Colon (tissue), 2 donors: Measurements from ENCODE around the gene CCR8.

ENCODE experiments used
- FAIRE-seq: peaks from 2 replicates; lab custom pipeline; 2012; peaks lifted over from hg19 to GRCh38; lab: Jason Lieb, UNC
- donor health status: control.
- donor health status: control.

CCR8 gene, protein sequence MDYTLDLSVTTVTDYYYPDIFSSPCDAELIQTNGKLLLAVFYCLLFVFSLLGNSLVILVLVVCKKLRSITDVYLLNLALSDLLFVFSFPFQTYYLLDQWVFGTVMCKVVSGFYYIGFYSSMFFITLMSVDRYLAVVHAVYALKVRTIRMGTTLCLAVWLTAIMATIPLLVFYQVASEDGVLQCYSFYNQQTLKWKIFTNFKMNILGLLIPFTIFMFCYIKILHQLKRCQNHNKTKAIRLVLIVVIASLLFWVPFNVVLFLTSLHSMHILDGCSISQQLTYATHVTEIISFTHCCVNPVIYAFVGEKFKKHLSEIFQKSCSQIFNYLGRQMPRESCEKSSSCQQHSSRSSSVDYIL

DNA sequence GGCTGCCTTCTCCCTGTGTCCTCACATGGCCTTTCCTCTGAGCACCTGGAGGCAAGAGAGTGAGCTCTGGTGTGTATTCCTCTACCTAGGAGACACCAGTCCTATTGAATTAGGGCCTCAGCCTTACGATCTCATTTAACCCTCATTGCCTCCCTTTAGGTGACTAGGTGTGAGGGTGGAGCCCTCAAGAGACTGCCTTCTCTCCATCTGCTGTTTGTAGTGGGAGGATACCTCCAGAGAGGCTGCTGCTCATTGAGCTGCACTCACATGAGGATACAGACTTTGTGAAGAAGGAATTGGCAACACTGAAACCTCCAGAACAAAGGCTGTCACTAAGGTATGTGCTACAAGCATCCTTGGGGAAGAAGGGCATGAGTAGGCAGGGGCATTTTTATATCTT lies at the start of gene CCR8:
TSS of gene CCR8 (plus strand) at position 217 of the 400 bp plus-strand sequence. CDS start 2,623 bp downstream, outside the sequence.
- FAIRE-seq = no peak

DNA sequence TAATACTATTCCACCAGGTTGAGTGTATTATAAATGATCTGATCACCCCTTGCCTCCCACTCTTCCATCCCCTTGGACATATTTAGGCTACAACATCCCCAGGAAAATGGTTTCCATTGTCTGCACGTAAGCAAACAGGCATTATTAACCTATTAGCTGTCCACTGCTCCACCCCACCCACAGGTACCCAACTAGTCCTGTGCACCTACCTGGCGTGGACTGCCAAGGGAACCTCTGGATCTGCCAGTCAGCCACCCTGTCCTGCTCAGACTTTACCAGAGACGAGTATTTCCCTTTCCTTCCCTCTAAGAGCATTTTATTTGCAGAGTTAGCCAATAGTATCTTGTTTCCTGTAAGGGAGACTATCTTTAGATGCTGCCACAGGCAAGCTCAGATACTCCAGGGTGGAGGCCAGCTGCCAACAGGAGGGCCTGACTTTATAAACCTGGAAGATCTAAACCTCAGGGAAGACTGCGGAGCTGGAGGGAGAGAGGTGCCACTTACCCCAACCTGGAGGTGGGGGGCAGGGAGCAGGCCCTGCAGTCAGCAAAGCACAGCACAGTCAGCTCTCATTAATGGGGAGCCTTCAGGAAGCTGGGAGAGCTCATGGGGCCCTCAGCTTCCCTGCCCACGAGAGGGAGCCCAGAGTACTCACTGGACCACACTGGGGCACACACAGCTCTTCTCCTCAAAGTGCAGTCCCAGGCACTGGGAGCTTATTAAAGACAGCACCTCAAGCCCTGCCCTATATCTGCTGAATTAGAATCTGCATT lies 49.6 kb upstream of the CCR8 start, which contains the start of gene CX3CR1:
TSS of gene CX3CR1 (minus strand) at position 292 of the 773 bp plus-strand sequence. CDS start 13,527 bp downstream, outside the sequence.
- no peak for FAIRE-seq

DNA sequence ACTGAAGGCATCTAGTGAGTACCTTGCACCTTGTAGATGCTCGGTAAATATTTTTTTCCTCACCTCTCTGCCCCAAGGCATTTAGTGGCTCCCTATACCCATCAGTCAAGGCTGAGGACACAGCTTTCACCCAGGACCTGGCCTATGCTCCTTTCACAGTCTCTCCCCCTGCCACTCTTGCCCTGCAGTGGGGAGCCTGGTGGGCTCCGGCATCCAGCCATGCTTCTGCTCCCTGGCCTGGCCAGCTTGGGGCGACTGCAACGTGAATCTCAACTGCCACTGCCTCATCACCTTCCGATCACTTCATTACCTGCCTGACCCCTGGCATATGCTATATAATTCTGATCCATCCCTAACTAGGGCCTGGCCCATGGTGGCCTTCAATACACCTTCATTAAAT lies 48.9 kb upstream of the CCR8 start:
- no peak for FAIRE-seq

DNA sequence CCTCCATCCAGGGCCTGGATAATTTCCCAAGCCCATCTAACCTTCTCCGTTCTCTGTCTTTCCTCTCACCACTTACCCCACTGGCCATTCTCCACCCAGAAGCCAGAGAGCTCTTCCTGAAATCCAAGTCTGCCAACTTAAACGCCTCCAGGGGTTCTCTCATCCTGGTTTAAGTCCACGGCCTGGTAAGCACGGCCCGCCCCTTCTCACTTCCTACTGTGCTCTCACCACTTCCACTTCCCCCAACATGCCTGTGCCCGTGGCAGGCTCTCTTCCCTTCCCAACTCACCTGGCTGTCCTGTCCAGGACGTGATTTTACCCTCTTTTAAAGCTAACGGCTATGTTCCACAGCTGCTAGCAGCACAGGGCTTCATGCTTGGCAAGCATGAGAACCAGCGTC lies 48.0 kb upstream of the CCR8 start:
- FAIRE-seq = no peak

DNA sequence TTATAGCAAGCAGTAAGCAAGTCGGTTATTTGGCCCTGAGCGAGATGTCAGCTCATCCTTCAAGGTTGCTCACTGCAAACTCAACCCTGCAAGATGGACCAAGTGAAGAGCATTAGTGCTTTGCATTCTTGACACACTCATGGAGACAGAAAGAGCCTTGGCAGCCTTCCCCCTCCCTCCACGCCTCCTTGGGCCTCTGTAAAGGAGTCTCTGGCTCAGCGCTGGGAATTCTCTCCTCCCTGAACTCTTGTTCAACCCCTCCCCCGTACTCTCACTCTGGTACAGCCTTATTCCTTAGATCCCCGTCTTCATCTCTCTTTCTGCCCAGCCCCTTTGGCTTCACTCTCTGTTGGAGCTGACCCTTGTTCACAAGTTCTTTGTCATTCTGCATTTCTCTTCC lies 47.5 kb upstream of the CCR8 start:
- FAIRE-seq = no peak

DNA sequence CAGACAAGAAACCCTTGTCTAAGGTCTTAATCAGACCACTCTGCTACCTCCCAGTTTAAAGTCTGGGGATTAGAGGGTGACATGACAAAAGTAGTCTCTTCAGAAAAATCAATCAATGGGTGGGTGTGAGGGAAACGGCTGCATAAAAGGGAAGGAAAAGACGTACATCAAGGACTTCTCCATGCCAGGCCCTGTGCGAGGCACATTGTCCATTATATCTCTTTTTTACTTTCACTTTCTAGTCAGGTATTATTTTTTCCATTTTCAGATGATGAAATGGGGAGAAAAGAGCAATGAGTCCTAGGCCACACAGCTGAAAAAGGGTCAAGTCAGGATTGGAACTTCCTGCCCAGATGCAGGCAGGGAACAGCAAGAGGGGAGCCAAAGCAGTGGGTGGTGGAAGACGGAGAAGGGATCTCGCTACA lies 45.0 kb upstream of the CCR8 start:
- FAIRE-seq = no peak

DNA sequence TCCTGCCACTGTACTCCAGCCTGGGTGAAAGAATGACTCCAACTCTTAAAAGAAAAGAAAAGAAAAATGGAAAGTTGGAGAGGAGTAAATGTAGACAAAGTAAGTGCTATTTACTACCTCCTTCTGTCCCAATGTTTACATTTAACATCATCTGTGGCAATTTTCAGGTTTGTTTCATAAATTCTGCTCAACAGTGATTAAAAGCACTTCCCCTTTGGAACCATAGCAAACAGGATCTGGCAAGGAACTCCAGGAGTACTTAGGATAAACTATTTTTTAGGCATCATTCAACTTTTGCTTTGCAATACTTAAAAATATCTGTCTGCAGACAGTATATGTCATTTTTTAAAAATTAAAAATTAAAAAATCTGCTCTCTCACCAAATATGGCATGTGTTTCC lies 44.2 kb upstream of the CCR8 start:
- FAIRE-seq = no peak

DNA sequence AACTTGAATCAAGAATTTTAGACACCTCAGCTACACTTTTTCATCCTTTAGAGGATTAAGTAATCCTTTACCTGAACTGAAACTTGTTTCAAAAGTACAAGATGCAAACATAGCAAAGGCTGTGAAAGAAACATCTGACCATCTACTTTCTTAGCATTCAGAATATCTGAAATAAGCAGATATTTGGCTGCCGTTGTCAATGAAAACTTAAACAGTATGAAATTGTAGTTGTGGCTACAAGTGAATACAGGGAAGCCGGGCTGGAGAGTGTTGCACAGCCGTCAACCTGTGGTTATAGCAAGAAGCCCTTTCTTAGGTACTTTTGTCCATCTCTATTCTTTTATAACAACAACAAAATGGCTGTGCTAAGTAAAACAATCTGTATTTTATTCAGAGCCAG lies 42.7 kb upstream of the CCR8 start:
- FAIRE-seq = no peak

DNA sequence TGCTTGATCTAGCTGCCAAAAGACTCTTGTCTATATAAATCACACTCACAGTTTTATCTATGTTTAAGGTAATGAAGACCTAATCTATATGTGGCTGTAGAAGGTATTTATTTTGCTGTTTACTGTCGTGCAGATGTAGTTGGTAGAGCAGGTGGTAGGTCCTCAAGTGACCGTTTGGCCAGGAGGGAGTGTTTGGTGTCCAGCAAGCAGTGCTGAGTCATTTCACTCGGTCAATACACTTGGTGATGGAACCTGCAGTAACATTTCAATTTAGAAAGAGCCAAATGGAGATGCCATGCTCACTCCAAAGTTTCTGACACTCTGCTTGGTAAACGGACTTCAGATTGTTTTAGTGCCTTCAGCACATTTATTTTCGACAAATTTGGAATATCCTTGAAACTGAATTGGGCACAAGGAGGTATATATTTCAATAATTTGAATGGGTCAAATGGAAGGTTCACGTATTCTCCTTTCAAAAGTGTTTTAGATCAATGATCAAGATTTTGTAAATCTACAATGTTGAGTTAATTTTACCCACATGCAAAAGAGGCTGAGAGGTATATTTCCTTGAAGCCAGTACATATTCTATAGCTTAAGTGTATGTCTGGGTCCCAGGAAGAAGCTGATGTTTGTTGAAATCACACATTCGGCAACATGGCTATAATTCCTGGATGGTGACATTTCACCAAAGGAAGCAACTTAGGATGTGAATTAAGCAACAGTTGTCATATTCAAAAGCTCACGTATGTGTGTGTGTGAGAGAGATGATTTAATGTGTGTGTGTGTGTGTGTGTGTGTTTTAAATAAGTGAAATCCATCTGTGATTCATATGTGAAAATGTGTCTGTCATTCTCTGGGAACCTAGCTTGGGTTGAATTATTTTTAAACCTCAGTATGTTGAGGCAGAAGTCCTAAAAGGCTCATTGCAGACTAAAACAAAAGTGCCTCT lies 42.0 kb upstream of the CCR8 start:
- no peak for FAIRE-seq

DNA sequence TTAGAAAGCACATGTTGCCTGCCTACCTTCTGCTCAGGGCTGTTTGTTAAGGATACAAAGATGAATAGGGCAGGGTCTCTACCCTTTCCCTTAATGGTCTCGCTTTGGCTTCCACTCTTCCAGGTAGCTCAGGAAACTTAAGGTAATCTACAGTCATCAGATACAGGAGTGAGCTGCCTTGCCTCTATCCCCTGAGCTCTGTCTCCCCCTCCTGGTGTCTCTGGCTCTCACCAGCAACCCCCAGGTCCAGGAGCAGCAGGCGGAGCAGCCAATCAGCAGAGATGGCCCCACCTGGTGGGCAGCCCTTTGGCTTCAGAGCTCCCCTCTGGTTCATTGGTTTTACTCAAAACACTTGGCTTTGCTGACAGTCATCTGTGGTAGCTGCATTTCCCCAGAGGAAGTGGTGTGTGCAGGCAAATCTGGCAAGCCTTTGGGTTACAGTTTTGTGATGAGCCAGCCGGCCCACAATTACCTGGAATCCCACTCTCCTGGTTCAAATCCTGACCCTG lies 41.2 kb upstream of the CCR8 start:
- FAIRE-seq = no peak

DNA sequence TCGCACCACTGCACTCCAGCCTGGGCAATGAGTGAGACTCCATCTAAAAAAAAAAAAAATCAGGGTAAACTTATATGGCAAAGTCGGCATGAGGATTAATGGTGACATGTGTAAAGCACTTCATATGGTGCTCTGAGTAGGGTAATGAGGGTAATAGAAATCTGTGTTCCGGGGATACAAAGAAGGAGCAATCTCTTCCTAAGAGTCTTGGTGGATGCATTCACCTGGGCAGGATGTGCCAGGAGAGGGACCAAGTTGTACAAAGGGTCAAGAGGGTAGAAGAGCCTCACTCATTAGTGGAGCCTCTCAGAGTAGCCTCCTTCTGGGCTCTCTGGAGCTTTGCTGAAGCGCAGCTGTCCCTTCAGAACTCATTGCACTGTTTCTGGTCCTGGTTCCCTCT lies 40.4 kb upstream of the CCR8 start:
- no peak for FAIRE-seq

DNA sequence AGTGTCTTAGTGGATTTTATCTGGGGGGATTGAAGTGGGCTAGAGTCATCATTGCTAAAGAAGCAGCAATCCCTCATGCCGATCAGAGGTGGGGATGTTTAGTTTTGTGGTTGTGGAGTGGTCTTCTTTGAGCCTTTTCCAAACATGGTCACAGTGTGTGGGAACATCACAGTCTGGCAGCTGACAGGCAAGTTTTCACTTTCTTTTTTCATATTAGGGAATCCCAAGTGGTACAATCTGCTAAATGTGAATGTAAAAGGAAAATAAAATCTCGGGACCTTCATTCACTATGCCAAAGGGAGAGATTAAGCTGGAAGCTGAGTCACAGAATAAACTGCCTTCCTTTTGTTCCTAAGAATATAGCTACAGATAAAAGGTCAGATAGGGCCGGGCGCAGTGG lies 39.3 kb upstream of the CCR8 start:
- FAIRE-seq = no peak

DNA sequence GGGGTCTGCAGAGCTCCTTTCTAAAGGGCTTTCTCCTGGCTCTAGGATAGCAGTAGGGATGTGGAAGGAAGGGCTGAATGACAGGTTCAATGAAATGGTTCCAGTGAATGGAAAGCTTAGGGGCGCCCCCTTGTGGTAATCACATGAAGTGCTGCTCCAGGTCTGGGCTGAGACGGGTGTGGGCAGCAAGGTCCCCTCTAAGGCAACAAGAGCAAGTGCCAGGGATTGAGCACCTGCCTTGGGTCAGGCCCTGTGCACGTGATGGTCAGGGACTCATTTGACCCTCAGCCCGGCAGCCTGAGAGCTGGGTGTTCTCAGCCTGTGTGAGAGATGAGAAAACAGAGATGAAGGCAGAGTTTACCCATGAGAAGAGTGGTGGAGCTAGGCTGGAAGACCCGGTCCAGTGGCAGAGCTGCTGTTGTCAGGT lies 37.6 kb upstream of the CCR8 start:
- FAIRE-seq = no peak

DNA sequence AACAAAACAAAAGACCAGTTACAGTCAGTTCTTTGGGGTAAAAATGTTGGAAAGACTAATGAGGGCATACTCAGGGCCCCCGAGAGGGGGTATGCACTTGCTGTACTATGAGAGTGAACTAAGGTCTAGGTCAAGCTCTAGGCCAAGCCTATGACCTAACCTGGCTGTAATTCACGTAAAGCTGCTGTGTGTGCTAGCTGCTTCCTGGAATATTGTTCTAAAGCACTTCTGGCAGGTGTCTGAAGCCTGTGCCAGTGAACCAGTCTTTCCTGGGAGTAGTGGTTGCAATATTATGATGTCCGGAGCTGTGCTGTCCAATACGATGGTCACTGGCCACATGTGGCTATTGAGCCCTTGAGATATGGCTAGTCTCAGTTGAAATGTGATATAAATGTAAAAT lies 36.5 kb upstream of the CCR8 start:
- no peak for FAIRE-seq

DNA sequence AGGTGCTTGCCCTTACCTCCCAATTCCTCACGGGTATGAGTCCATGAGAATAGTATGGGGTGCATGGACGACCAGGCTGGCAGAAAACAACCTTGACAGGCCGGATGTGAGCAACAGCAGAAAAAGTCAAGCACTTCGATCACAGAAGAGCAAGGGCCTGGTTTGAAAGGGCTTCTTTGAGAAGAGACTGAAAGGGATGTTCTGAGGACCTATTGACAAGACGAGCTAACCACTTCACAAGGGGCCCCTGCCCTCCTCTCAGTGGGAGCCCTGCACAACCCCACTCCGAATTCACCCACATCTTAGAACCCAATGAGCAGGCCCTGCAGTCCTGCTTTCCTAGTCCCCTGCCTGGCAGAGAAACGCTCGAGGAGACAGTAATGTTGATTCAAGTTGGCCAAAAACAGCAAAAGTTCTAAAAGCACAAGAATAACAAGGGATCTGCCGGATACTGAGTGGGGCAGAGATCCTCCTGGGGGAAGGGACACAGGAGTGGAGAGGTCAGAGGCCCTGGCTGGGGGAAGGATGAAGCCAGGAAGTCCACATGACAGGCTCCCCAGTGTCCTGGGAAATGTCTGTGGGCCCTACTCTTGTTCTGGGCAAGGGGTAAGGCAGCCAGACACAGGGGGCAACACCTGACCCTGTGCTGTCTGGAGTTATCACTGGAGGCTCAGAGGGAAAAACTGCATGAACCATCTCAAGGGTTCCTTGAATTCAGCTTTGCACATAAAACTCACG lies 34.9 kb upstream of the CCR8 start:
- no peak for FAIRE-seq

DNA sequence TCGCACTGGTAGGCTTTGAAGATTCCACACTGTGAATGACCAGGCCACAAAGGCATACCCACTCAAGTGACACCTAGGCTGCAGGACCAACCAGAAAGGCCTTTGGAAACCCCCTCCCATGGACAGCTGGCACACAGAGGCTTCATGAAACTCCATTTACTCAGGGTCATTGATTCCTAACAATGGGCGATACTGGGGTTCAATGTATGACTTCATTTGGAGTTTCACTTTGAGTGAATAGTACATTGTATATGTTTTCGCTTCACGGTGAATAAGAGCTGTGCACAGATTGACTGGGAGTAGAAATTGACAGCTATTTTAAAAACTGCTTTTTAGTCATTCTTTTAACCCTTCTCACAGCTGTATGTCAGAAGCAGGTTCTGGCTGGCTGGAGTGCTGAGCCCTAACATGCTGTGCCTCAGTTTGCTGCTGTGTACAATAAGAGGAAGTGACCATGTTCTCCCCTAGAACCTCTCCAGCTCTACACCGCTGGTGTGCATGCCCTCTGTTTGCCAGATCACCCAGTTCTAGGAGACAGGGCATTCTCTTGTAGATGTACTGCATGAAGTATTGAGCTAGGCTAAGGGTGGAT lies 34.2 kb upstream of the CCR8 start:
- FAIRE-seq = no peak

DNA sequence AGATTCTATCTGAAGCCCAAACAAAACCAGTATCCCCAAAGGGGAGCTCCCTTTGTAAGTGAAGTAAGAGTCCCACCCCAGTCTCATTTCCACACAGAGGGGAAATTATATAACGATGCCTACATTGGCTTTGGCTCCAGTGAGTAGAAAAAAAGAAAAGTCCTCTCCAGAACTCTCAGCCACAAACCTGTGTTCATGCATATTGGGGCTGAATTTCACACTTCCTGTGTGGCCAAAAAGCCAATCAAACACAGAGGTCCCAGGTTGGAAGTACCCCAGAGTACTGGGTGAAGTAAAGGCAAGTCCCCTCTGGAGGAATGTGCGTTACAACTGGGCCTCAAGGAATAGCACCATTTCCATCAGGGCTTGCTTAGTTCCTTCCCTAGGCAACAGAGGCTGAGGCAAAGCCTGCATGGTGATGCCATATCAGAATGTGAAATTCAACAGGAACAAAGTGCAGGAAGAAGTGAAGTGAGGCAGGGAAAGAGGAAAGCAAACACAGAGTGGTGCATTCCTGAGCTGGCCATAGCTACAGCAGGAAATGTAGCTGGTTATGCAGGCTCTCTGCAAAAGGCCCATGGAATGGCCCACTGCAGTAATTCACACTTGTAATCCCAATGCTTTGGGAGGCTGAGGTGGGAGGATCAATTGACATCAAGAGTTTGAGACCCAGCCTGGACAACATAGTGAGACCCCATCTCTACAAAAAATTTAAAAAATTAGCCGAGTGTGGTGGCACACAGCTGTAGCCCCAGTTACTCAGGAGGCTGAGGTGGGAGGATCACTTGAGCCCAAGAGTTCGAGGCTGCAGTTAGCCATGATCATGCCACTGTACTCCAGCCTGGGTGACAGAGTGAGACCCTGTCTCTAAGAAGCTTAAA lies 33.1 kb upstream of the CCR8 start:
- FAIRE-seq = no peak

DNA sequence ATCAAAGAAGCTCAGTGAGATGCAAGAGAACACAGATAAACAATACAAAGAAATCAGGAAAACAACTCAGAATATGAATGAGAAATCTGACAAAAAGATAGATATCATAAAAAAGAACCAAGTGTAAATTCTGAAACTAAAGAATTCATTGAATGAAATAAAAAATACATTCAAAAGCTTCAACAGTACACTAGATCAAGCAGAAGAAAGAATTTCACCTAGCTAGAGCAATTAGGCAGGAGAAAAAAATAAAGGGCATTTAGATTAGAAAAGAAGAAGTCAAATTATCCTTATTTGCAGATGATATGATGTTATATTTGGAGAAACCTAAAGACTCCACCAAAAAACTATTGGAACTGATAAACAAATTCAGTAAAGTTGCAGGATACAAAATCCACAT lies 30.2 kb upstream of the CCR8 start:
- no peak for FAIRE-seq

DNA sequence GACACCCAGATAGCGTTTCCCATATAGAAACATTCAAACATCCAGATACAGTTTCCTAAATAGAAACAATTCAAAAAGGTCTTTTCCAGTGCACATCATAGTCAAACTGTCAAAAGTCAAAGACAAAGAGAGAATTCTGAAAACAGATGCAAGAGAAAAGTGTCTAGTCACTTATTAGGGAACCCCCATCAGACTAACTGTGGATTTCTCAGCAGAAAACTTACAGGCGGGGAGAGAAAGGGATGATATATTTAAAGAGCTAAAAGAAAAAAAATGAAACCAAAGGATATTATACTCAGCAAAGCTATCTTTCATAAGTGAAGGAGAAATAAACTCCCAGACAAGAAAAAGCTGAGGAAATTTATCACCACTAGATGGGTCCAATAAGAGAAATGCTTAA lies 27.3 kb upstream of the CCR8 start:
- FAIRE-seq = no peak

DNA sequence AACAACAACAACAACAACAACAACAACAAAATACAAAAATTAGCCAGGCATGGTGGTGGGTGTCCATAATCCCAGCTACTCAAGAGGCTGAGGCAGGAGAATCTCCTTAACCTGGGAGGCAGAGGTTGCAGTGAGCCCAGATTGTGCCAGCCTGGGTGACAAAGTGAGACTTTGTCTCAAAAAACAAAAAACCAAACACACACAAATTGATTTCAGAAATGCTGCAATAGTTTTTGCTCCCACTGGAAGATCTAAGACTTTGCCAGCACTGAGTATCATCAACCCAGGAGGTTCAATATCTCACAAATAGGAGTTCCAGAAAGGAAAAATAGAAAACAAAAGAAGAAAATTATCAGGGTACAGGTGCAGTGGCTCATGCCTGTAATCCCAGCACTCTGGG lies 16.2 kb upstream of the CCR8 start:
- FAIRE-seq = no peak
